ENCODE data around the gene ANXA7. TPM values are rescaled to one million over a fixed set of nuclear protein-coding genes. Genes with fewer than 3 reads are reported as not detected.

ANXA7 gene
- 114 and 146 TPM in 2 replicates for total RNA-seq

DNA sequence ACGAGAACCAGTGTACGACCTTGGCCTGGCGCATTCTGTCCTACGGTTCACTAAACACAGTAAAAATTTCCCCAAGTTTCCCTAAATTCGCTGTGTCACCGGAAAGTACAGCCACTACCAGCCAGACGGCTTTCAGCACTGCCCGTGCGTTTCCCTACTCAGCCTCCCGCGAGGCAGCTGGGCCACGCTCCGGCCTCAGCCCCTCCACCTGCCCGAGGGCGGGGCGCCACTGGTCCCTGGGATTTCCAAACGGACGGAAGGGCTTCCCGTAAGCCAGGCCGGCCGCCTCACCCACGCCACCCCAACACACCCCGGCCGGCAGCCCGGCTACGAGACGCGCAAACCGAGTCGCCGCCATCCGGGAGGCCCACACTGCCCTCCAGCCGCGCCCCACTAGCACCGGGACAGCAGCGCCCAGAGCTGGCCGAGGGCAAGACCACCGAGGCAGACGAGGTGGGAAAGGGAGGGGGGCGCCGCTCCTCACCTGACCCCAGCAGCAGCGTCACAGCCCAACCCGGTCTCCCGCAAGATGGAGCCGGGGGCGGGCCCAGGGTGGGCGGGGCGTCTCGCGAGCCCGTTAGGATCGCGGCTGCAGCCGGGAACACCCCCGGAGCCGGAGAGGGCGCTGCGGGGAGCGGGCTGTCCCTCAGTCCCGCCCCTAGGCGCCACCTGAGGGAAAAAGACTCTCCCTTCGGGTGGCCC lies at the start of gene ANXA7:
ANXA7 (minus strand) TSS at position 531 of the 702 bp plus-strand sequence. CDS start 13,202 bp downstream, outside the sequence.

GRCh38 chr10:73433538-73433867 lies 19.6 kb upstream of the ANXA7 start, which contains the start of gene MSS51:
Gene MSS51, minus strand, starts transcription at chr10:73433561. Its CDS starts 5,277 bp downstream, at chr10:73428284.

DNA sequence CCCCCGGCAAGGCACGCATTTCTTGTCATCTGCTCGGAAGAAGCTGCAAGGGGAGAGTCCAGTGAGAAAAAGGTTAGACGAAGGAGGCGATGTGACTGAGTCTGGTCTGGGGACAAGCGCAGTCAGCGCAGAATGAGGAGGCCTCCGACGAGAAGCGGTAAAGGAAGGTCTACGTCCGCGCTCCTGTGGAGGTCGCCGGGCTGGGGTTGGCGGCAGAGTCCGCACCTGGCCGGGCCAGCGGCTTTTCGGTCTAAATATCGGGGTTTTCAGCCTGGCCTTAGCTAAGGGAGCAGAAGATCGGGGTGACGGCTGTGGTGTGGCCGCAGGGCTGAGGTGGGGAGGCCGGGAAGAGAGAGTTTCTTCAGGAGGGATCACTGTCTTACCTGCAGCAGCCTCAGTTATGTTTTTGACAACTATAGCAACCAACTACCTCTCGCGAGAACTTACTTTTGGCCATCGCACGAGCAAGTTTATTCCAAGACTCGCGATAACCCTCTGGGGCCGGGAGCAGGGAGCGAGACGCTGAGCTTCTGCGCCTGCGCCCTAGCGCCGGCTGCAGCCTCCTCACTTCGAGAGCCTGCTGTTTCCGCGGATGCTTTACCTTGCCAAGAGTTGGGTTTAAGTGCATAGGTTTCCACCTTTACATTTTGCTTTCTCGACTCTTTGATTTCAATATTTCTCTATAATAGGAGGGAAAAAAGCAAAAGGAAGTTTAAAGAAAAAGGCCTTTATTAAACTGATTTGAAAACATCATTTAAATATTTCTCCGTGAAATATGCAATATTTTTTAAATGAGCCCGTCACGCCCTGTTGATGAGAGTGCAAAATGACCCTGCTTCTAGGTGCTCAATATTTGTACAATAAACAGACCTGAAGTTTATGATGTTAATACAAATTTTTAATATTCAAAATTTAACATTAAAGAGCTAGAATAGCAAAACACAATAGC lies 55.3 kb downstream of the ANXA7 start, which contains the start of gene CFAP70:
CFAP70 (minus strand) TSS at position 534 of the 949 bp plus-strand sequence. CDS start 4,068 bp downstream, outside the sequence.

Small RNA genes lying within 50 kb of the gene (small RNA-seq; reads per million reads assigned to genes)
- gene RF00019 (ENCODE audit: low replicate concordance): not detected

Other genes with a start within 250 kb of the ANXA7 start
- gene ECD, start 246.1 kb downstream of the ANXA7 start, total RNA-seq: 35.9 and 48.1 TPM in 2 replicates
- gene FAM149B1, start 245.9 kb downstream of the ANXA7 start, total RNA-seq: 16.3 and 18.4 TPM in 2 replicates
- gene DNAJC9, start 166.8 kb downstream of the ANXA7 start, total RNA-seq: 11.2 and 51.5 TPM in 2 replicates
- 57.8 and 105 TPM in 2 replicates for gene MRPS16, start 161.4 kb downstream of the ANXA7 start, total RNA-seq
- 0.44 and 0.57 TPM in 2 replicates for gene CFAP70, start 55.2 kb downstream of the ANXA7 start, total RNA-seq
- 1.5 and 1.9 TPM in 2 replicates for gene MSS51, start 19.5 kb upstream of the ANXA7 start, total RNA-seq
- gene PPP3CB, start 82.0 kb upstream of the ANXA7 start, total RNA-seq: 27.5 and 29.8 TPM in 2 replicates
- 9.7 and 15.1 TPM in 2 replicates for gene USP54, start 177.3 kb upstream of the ANXA7 start, total RNA-seq
- 0.29 TPM in 1 of 2 replicates, not detected in the other for gene MYOZ1, start 227.4 kb upstream of the ANXA7 start, total RNA-seq
- gene SYNPO2L, start 242.0 kb upstream of the ANXA7 start, total RNA-seq: under 0.01 and 0.43 TPM in 2 replicates